SH-SY5Y (cell line): ENCODE measurements around the gene REC114.

ENCODE experiments used
- GATA2 ChIP-seq: IDR thresholded peaks from 2 replicates; pipeline ENCODE4 v1.6.1; 2011; ENCODE audit warnings: mild to moderate bottlenecking, low read depth, low read length
- GATA3 ChIP-seq: IDR thresholded peaks from 2 replicates; pipeline ENCODE4 v1.6.1; 2011; ENCODE audit warnings: low read depth, mild to moderate bottlenecking, low read length, moderate library complexity

GRCh38 chr15:73436613-73437012, 6.4 kb upstream of the REC114 start:
- TF ChIP-seq GATA2 (no peak), GATA3 (no peak)
